HUDEP-2 (cell line): Measurements from ENCODE around the gene XBP1.
"Not testable (repeated sequence)": the region's sequence is repeated elsewhere in the genome, so short reads cannot be mapped to it uniquely, and the experiment has no call there.

Source experiments
- DNase-seq, 76 experiments: peaks; one replicate each; lab custom pipeline; 2025; ENCODE audit not compliant: unreplicated experiment in 76 of 76; lab: John Stamatoyannopoulos, UW

Gene XBP1

GRCh38 chr22:28800308-28801041 lies at the start of gene XBP1:
Gene XBP1, minus strand, starts transcription at chr22:28800569.
- peak in 74 of 76 experiments; percentile 26 to 93 (median 82) for DNase-seq

GRCh38 chr22:28846994-28847393 lies 46.6 kb upstream of the XBP1 start:
- DNase-seq: no peak

DNA sequence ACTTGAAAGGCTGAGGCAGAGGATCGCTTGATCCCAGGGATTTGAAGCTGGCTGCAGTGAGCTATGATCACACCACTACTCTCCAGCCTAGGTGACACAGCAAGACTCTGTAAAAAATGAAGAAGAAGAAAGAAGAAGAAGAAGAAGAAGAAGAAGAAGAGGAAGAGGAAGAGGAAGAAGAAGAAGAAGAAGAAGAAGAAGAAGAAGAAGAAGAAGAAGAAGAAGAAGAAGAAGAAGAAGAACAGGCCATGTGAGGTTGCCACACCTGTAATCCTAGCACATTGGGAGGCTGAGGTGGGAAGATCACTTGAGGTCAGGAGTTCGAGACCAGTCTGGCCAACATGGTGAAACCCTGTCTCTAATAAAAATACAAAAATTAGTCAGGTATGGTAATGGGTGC lies 43.9 kb upstream of the XBP1 start:
- not testable (repeated sequence) for DNase-seq

DNA sequence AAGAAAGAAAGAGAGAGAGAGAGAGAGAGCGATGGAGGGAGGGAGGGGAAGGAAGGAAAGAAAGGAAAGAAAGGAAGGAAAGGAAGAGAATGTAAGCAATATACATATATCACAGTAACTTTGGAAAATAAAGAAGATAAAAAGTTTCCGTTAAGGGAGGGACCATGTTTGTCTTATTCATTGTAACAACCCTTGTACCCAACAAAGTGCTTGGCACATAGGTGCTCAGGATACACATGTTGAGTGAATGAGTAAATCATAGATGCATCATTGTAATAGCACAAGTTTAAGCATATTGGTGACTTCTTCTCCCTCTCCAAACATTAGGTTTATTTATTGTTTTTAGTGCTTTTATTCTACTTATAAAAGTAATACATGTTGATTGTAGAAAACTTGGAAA lies 43.3 kb upstream of the XBP1 start:
- DNase-seq: no peak

- no peak for DNase-seq
These were observed 40.7 kb upstream of the XBP1 start for GRCh38 chr22:28841111-28841510.

DNA sequence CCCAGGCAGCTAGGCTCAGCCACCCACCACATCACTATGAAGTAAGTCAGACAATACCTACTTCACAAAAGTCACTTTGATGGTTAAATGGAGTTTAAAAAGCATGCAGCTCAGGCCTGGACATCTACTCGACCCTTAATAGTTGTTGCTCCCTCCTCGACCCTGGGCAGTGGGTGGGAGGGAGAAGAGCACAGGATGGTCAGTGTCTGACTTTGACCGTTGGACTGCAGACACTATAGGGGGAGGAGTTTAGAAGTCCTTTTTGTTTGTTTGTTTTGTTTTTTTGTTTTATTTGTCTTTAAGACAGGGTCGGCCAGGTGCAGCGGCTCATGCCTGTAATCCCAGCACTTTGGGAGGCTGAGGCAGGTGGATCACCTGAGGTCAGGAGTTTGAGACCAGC lies 38.6 kb upstream of the XBP1 start:
- DNase-seq: no peak

DNA sequence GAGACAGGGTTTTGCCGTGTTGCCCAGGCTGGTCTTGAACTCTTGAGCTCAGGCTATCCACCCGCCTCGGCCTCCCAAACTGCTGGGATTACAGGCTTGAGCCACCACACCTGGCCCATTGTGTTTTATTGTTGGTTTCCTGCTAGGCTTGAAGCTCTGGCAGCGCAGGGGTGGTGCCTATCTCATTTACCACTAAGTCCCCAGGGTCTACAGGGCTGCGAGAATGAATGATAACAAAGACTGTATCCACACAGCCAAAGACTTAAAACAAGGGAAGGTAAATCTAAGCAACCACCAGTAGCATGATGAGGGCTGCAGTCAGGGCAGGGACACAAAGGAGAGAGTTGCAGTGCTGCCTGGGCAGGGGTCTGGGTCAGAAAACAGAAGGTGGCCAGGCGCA lies 37.3 kb upstream of the XBP1 start:
- DNase-seq: no peak

- DNase-seq: no peak
These were observed 35.3 kb upstream of the XBP1 start for GRCh38 chr22:28835630-28836189.

DNA sequence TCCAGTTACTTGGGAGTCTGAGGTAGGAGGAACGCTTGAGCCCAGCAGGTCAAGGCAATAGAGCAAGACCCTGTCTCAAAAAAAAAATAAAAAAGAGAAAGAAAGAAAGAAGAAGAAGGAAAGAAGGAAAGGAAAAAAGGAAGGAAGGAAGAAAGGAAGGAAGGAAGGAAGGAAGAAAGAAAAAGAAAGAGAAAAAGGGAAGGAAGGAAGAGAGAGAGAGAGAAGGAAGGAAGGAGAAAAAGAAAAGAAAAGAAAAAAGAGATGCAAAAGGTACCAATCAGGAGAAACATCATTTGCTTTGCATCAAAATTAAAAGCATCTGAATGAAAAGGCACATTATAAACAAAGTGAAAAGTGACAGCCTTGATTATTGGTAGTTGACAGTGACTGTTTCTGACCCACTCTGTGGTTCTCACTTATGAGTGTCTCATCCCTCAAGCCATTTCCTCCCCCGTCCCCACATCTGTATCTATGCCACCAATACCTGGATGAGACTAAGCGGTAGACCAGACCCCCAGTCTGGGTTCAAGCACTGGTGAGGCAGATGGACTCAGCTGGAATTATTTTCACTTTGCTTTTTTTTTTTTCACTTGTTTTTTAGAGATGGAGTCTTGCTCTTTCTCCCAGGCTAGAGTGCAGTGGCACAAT lies 33.0 kb upstream of the XBP1 start:
- DNase-seq: no peak

DNA sequence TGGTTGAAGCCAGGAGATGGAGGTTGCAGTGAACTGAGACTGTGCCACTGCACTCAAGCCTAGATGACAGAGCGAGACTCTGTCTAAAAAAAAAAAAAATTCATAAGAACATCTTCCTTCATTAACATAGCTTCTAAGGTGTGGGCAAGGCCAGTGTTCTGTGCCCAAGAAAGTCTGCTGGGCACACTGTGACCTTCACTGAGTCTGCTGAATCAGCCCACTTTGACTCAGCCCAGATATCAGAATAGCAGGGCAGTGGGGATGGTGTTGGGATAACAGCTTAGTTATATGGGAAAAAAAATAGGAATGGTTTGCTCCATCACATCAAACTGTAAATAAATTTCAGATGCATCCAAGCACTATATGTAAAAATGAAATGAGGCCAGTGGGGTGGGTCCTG lies 32.4 kb upstream of the XBP1 start:
- DNase-seq: no peak

GRCh38 chr22:28831140-28832072 lies 31.0 kb upstream of the XBP1 start:
- DNase-seq: no peak

GRCh38 chr22:28830441-28830840 lies 30.1 kb upstream of the XBP1 start:
- no peak for DNase-seq

GRCh38 chr22:28829358-28830181 lies 29.2 kb upstream of the XBP1 start:
- peak in 62 of 76 experiments; percentile 3 to 77 (median 45) for DNase-seq

DNA sequence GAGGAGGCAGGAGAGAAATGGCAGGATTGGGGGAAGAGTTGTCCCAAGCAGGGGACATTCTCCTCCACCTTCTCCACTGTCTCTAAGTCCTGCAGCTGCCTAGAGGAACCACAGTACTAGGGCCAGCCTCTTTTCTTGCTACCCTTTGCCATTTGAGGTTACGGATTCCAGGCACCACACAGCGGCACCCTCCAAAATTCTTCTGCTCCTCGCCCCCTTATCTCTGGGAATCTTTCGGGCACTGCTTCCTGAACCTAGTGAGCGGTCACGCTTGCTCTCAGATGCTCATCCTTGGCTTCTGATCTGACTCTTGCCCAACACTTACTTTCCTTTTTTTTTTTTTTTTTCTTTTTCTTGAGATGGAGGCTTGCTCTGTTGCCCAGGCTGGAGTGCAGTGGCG lies 26.6 kb upstream of the XBP1 start:
- DNase-seq: no peak

GRCh38 chr22:28826430-28826829 lies 26.1 kb upstream of the XBP1 start:
- not testable (repeated sequence) for DNase-seq

- DNase-seq: not testable (repeated sequence)
These were observed 24.1 kb upstream of the XBP1 start for GRCh38 chr22:28824455-28824854.

- no peak for DNase-seq
These were observed 22.7 kb upstream of the XBP1 start for GRCh38 chr22:28822930-28823551.

DNA sequence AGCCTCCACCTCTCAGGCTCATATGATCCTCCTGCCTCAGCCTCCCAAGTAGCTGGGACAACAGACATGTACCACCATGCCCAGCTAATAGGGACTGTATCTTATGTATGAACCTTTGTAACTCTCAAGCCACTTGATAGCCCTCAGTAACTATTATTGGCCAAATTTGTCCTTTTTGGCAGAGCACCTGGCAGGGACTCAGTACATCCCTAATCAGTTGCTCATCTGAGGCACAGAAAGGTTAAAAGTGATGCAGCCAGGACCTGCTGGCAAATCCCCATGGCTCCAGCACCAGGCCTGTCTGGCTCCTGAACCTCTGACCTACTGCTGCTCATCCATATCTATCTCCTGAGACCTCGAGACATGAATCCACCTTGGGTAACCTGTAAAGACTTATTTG lies 21.1 kb upstream of the XBP1 start:
- no peak for DNase-seq

GRCh38 chr22:28820885-28821284 lies 20.5 kb upstream of the XBP1 start:
- DNase-seq: no peak
